Measurements from ENCODE around the gene OSBPL7.
A peak's percentile ranks its signal among the peaks of the same experiment; 100 is the strongest.

OSBPL7 gene

DNA sequence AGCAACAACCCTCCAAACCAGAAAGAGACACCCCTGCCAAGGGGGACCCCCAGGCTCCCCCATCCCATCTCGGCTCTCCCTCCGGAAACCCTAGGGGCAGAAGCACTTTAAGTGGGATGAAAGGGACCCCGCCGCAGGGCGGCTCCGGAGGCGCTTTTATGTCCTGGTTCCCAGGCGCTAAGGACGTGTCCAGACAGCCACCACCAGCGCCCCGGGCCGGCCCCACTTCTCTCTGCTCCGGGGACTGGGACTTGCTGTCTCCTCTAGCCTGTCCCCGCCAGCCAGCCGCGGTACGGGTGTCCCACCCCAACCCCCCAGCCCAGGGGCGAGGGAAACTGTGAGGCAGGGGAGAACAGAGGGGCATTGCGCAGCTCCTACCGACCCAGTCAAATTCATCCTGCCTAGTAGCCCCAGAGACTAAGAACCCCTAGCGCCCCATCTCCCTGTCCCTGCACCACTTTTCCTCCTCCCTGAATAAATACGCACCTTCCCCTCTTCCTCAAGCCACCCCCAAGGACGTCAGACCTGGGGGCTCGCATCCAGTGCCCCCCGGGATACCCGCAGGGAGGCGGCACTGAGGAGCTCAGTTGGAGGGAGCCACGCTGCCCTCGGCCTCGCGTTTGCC, 25.2 kb upstream of the OSBPL7 start:
- Histone ChIP-seq H3K9me3 (ENCODE audit: control insufficient read depth in 1 of 2, low read length in 2 of 2) (no peaks in the 10 kb centered on the region), H3K4me1 (ENCODE audit: control insufficient read depth in 1 of 2, insufficient read depth in 2 of 2, low read length in 2 of 2) (peaks cover 0 to 24% of the 10 kb centered on the region in 2 donors)

DNA sequence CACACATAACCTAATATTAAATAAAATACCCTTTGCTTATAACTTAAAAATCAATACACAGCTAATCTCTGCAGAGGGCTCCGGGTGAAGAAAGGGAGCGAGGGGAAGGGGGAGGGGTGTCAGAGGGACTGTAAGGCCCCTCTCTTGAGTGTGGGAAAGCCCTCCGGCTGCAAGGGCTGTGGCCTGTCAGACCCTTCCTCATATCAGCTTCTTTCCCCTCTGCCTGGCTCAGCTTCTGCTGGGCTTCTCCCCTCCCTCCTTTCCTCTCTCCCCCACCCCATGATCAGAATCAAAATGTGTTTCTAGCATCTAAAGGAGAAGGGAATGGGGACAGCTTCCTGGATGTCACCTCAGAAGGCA, 24.1 kb upstream of the OSBPL7 start:
- Histone ChIP-seq H3K4me1 (ENCODE audit: control insufficient read depth in 1 of 2, insufficient read depth in 2 of 2, low read length in 2 of 2) (peaks cover 0 to 18% of the 10 kb centered on the region in 2 donors), H3K27me3 (ENCODE audit: low read depth, low read length) (peaks cover 27% of the 10 kb centered on the region), H3K27ac (ENCODE audit: low read length) (no peak overlapping the region), H3K4me3 (ENCODE audit: low read depth in 1 of 2, low read length in 2 of 2) (no peak overlapping the region), H3K9me3 (ENCODE audit: control insufficient read depth in 1 of 2, low read length in 2 of 2) (no peaks in the 10 kb centered on the region), H3K36me3 (ENCODE audit: control insufficient read depth in 1 of 2, insufficient read depth in 2 of 2, low read length in 2 of 2) (no peaks in the 10 kb centered on the region)

More for the DNA sequence above, 25.2 kb upstream of the OSBPL7 start:
- Histone ChIP-seq H3K4me3 (ENCODE audit: low read depth in 1 of 2, low read length in 2 of 2) (no peak overlapping the region), H3K27me3 (ENCODE audit: low read depth, low read length) (peaks cover 29% of the 10 kb centered on the region), H3K36me3 (ENCODE audit: control insufficient read depth in 1 of 2, insufficient read depth in 2 of 2, low read length in 2 of 2) (no peaks in the 10 kb centered on the region), H3K27ac (ENCODE audit: low read length) (no peak overlapping the region)

- Histone ChIP-seq H3K4me3 (ENCODE audit: low read depth in 1 of 2, low read length in 2 of 2) (no peak overlapping the region), H3K27ac (ENCODE audit: low read length) (no peak overlapping the region), H3K9me3 (ENCODE audit: control insufficient read depth in 1 of 2, low read length in 2 of 2) (no peaks in the 10 kb centered on the region), H3K4me1 (ENCODE audit: control insufficient read depth in 1 of 2, insufficient read depth in 2 of 2, low read length in 2 of 2) (peaks cover 5 to 22% of the 10 kb centered on the region in 2 donors), H3K27me3 (ENCODE audit: low read depth, low read length) (peaks cover 21% of the 10 kb centered on the region), H3K36me3 (ENCODE audit: control insufficient read depth in 1 of 2, insufficient read depth in 2 of 2, low read length in 2 of 2) (no peaks in the 10 kb centered on the region)
Measured at GRCh38 chr17:47844814-47845715, 23.5 kb upstream of the OSBPL7 start.

GRCh38 chr17:47844227-47844626, 22.6 kb upstream of the OSBPL7 start:
- H3K36me3 ChIP-seq (ENCODE audit: control insufficient read depth in 1 of 2, insufficient read depth in 2 of 2, low read length in 2 of 2), result no peaks in the 10 kb centered on the region
- H3K9me3 ChIP-seq (ENCODE audit: control insufficient read depth in 1 of 2, low read length in 2 of 2), result no peaks in the 10 kb centered on the region
- no peak overlapping the region for H3K27ac ChIP-seq (ENCODE audit: low read length)
- H3K4me1 ChIP-seq (ENCODE audit: control insufficient read depth in 1 of 2, insufficient read depth in 2 of 2, low read length in 2 of 2), result peaks cover 8 to 29% of the 10 kb centered on the region in 2 donors
- H3K4me3 ChIP-seq (ENCODE audit: low read depth in 1 of 2, low read length in 2 of 2), result no peak overlapping the region
- peaks cover 20% of the 10 kb centered on the region for H3K27me3 ChIP-seq (ENCODE audit: low read depth, low read length)

DNA sequence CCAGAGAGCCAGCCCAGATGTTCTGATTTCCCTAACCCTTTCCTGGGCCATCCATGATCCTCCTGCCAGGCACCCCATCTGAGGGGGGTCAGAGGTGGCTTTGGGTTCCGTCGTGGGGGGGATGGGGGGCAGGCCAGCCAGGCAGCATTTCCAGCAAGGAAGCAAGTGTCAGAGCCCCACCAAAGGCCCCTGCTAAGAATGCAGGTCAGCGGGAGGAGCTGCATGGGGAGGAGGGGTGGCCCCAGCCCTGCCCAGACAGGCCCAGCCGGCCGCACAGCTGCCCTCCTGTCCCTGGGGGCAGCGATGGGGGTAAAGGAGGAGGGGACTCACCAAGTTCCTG, 21.8 kb upstream of the OSBPL7 start:
- Histone ChIP-seq H3K4me1 (ENCODE audit: control insufficient read depth in 1 of 2, insufficient read depth in 2 of 2, low read length in 2 of 2) (peaks cover 8 to 29% of the 10 kb centered on the region in 2 donors), H3K9me3 (ENCODE audit: control insufficient read depth in 1 of 2, low read length in 2 of 2) (no peaks in the 10 kb centered on the region), H3K27ac (ENCODE audit: low read length) (no peak overlapping the region), H3K36me3 (ENCODE audit: control insufficient read depth in 1 of 2, insufficient read depth in 2 of 2, low read length in 2 of 2) (peaks cover 3 to 5% of the 10 kb centered on the region in 2 donors), H3K27me3 (ENCODE audit: low read depth, low read length) (peaks cover 14% of the 10 kb centered on the region), H3K4me3 (ENCODE audit: low read depth in 1 of 2, low read length in 2 of 2) (no peak overlapping the region)

- Histone ChIP-seq H3K27ac (ENCODE audit: low read length) (peak overlapping the region; percentile 56), H3K36me3 (ENCODE audit: control insufficient read depth in 1 of 2, insufficient read depth in 2 of 2, low read length in 2 of 2) (peaks cover 8 to 19% of the 10 kb centered on the region in 2 donors), H3K4me3 (ENCODE audit: low read depth in 1 of 2, low read length in 2 of 2) (peak overlapping the region; percentile 87 to 94), H3K4me1 (ENCODE audit: control insufficient read depth in 1 of 2, insufficient read depth in 2 of 2, low read length in 2 of 2) (peaks cover 8 to 23% of the 10 kb centered on the region in 2 donors), H3K27me3 (ENCODE audit: low read depth, low read length) (peaks cover 3% of the 10 kb centered on the region), H3K9me3 (ENCODE audit: control insufficient read depth in 1 of 2, low read length in 2 of 2) (no peaks in the 10 kb centered on the region)
Measured at GRCh38 chr17:47841488-47842291, 20.1 kb upstream of the OSBPL7 start.

DNA sequence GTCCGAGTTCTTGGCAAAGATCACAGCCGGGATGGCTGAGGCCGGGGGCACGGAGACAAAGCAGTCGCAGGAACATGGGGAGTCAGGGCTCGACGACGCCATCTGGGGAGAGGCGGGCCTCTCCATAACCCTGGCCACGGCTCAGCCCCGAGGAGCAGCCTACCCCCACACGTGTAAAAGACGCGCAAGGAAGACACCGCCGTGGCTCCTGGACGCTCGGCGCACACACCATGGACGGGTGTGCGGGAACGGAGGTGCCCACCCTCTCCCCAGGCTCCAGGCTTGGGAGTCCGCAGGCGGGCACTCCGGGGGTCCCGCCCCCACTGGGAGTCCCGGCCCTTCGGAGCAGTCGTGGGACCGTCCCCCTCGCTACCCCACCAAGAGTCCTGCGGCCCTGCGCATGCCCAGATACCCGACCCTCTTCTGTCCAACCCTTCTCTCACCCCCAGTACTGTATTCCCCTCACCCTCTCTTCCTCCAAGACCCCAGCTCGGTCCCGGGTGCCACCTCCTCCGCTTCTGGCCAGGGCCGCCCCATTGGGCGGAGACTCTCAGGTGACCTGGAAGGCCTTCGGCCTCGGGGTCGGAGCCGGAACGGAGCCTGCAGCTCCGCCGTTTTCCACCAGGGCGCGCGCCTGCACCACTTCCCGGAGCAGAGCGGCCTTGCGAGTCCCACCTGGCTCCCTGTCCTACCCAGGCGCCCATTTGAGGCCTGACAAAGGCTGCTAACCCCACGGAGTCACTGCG, 19.3 kb upstream of the OSBPL7 start, which contains the start of gene SCRN2:
TSS of gene SCRN2 (minus strand) at position 532 of the 746 bp plus-strand sequence. CDS start at position 102, 430 bp downstream.
- Histone ChIP-seq H3K4me1 (ENCODE audit: control insufficient read depth in 1 of 2, insufficient read depth in 2 of 2, low read length in 2 of 2) (peaks cover 8 to 21% of the 10 kb centered on the region in 2 donors), H3K27me3 (ENCODE audit: low read depth, low read length) (no peaks in the 10 kb centered on the region), H3K9me3 (ENCODE audit: control insufficient read depth in 1 of 2, low read length in 2 of 2) (no peaks in the 10 kb centered on the region), H3K4me3 (ENCODE audit: low read depth in 1 of 2, low read length in 2 of 2) (peak within 1 kb of the TSS; percentile 87 to 94), H3K36me3 (ENCODE audit: control insufficient read depth in 1 of 2, insufficient read depth in 2 of 2, low read length in 2 of 2) (peaks cover 15 to 27% of the 10 kb centered on the region in 2 donors), H3K27ac (ENCODE audit: low read length) (peak within 1 kb of the TSS; percentile 56)

DNA sequence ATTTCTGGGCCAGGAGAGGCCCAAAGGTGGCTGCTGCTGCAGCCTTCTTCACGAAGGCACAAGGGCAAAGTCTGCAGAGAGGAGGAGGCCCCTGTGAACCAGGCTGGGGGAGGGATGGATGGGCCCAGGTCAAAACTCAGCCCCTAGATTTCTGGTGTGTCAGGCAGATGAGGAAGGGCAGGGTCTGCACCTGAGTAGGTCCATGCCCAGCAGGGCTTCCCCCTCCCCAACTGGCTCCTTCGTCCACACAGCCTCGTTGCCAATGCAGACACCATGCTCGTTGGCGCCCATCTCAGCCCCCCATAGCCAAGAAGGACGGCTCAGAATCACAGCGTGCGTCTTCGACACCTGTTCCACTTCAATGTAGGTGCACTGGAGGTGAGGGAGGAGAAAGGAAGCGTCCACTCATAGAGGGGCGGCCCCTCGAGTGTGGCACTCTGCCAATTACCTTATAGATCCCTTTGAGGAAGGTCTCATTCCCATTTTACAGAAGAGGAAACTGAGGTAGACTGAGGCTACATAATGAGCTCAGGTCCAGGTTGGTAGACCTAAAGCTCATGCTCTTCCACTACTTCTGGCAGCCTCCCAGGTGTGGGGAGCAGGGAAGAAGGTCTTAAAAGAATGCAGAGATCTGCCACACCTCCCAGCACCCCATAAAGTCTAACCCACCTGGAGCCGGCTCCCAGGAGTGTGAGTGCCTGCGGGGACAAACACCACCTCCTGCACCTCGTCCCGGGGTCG, 18.6 kb upstream of the OSBPL7 start:
- H3K27ac ChIP-seq (ENCODE audit: low read length), result peak overlapping the region; percentile 56
- H3K4me3 ChIP-seq (ENCODE audit: low read depth in 1 of 2, low read length in 2 of 2), result peak overlapping the region; percentile 87 to 94

DNA sequence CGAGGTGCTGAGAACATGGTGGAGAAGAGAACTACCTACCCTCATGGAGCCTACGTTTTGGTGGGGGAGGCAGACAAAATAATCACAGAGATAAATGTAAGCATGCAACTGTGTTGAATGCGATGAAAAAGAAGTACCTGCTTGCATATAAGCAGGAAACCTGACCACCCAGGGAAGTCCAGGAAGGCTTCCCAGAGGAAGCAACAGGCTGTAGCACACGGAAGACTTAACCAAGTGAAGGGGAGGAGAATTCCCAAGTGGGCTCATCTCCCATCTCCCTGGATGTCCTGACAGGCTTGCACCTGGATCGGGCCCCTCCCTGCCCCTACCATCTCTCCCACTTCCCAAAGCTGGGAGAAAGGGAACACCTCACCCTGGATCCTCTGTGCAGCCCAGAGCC, 17.5 kb upstream of the OSBPL7 start:
- peaks cover 18 to 32% of the 10 kb centered on the region in 2 donors for H3K36me3 ChIP-seq (ENCODE audit: control insufficient read depth in 1 of 2, insufficient read depth in 2 of 2, low read length in 2 of 2)
- peaks cover 8 to 21% of the 10 kb centered on the region in 2 donors for H3K4me1 ChIP-seq (ENCODE audit: control insufficient read depth in 1 of 2, insufficient read depth in 2 of 2, low read length in 2 of 2)
- no peaks in the 10 kb centered on the region for H3K9me3 ChIP-seq (ENCODE audit: control insufficient read depth in 1 of 2, low read length in 2 of 2)
- no peaks in the 10 kb centered on the region for H3K27me3 ChIP-seq (ENCODE audit: low read depth, low read length)
- H3K27ac ChIP-seq (ENCODE audit: low read length), result no peak overlapping the region
- H3K4me3 ChIP-seq (ENCODE audit: low read depth in 1 of 2, low read length in 2 of 2), result no peak overlapping the region

More for the DNA sequence above, 18.6 kb upstream of the OSBPL7 start:
- Histone ChIP-seq H3K27me3 (ENCODE audit: low read depth, low read length) (no peaks in the 10 kb centered on the region), H3K36me3 (ENCODE audit: control insufficient read depth in 1 of 2, insufficient read depth in 2 of 2, low read length in 2 of 2) (peaks cover 18 to 32% of the 10 kb centered on the region in 2 donors), H3K4me1 (ENCODE audit: control insufficient read depth in 1 of 2, insufficient read depth in 2 of 2, low read length in 2 of 2) (peaks cover 8 to 21% of the 10 kb centered on the region in 2 donors), H3K9me3 (ENCODE audit: control insufficient read depth in 1 of 2, low read length in 2 of 2) (no peaks in the 10 kb centered on the region)

GRCh38 chr17:47838636-47839035, 17.0 kb upstream of the OSBPL7 start:
- Histone ChIP-seq H3K9me3 (ENCODE audit: control insufficient read depth in 1 of 2, low read length in 2 of 2) (no peaks in the 10 kb centered on the region), H3K27me3 (ENCODE audit: low read depth, low read length) (no peaks in the 10 kb centered on the region), H3K27ac (ENCODE audit: low read length) (no peak overlapping the region), H3K36me3 (ENCODE audit: control insufficient read depth in 1 of 2, insufficient read depth in 2 of 2, low read length in 2 of 2) (peaks cover 18 to 32% of the 10 kb centered on the region in 2 donors), H3K4me3 (ENCODE audit: low read depth in 1 of 2, low read length in 2 of 2) (no peak overlapping the region), H3K4me1 (ENCODE audit: control insufficient read depth in 1 of 2, insufficient read depth in 2 of 2, low read length in 2 of 2) (peaks cover 8 to 21% of the 10 kb centered on the region in 2 donors)

All from muscle layer of duodenum (tissue), 2 donors.